Measurements from ENCODE around the gene DYRK2.

The DYRK2 gene

DNA sequence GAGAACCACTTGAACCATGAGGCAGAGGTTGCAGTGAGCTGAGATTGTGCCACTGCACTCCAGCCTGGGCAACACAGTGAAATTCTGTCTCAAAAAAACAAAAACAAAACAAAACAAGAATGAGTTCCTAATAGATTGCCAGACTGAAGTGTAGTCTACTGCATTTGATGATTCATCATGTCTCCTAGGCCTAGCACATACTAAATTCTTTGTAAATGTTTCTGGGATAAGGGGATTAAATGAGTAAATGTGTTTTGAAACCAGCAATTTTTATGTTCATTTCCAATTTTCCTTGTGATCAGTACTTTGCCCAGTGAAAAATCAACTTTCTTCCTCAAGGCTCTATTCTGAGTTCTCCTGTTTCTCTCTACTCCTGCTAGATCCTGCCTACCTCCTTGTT, 2.9 kb upstream of the DYRK2 start:
- no peak for DNase-seq (ENCODE audit: low read depth in 2 of 2)

- no peak for DNase-seq (ENCODE audit: low read depth in 2 of 2)
Observed at GRCh38 chr12:67646775-67647174, 1.8 kb upstream of the DYRK2 start.

DNA sequence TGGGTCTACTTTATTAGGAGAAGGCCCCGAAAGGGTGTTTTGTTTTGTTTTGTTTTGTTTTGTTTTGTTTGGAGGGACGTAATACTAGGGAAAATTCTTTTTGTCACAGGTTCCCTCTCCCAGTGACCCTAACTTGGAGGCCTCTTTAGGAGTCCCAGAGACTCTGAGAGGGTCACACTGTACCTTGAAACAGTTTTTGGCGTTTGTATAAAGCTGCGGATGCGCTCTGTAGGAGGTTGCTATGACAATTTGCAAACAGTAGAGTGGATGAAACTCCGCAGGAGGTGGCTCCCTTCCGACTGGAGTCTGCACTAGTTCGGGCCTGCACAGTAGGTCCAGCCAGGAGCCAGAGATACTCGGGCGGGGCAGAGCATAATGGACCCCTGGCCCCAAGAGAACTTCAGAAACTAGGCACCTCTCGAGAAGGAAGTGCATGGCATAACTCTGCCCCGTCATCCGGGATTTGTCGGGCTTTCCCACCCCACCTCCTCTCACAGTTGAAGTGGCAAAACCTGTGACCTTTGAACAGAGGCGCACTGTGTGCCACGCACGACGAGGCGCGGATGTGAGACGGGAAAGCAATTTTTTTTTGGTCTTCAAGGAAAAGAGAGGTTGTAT, 1.3 kb upstream of the DYRK2 start:
- DNase-seq (ENCODE audit: low read depth in 2 of 2), result no peak

DNA sequence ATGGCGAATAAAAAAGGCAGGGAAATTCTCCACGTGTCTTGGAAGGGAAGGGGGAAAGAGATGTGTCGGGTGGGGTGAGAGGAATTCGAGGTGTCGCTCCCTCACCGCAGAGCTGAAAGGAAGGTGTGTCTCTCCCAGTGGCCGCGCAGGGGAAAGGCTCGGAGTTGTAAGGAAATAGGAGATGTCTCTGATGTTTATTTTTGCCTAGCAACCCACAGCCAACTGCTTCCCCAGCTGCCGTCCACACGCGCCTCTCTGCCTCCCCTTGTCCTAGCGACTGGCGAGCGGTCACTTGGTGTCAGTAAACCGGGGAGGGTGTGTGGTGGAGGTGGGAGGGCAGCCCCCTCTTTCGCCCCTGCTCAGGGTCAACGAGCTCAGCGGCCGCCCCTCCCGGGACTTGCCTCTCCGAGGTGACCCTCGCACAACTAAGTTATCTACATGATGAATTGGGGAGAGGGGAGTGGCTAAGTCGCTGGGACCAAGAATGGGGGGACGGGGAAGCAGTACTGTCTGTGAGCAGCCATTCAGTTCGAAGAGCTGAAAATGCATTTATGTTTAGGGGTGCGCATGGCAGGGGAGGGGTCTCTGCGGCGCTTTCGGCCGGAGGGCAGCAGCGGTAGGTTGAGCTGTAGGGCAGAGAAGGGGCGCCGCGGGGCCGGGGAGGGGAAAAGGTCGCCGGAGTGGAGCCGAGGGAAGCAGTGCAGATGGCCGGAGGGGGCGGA, 585 bp upstream of the DYRK2 start:
- peak in 1 of 2 donors; percentile 25 for DNase-seq (ENCODE audit: low read depth in 2 of 2)

- peak in 1 of 2 donors; percentile 18 for DNase-seq (ENCODE audit: low read depth in 2 of 2)
Observed at GRCh38 chr12:67649261-67649569, 670 bp downstream of the DYRK2 start.

- DNase-seq (ENCODE audit: low read depth in 2 of 2), result peak; percentile 16 to 33
Observed at GRCh38 chr12:67649570-67650387, 1.2 kb downstream of the DYRK2 start.

DNA sequence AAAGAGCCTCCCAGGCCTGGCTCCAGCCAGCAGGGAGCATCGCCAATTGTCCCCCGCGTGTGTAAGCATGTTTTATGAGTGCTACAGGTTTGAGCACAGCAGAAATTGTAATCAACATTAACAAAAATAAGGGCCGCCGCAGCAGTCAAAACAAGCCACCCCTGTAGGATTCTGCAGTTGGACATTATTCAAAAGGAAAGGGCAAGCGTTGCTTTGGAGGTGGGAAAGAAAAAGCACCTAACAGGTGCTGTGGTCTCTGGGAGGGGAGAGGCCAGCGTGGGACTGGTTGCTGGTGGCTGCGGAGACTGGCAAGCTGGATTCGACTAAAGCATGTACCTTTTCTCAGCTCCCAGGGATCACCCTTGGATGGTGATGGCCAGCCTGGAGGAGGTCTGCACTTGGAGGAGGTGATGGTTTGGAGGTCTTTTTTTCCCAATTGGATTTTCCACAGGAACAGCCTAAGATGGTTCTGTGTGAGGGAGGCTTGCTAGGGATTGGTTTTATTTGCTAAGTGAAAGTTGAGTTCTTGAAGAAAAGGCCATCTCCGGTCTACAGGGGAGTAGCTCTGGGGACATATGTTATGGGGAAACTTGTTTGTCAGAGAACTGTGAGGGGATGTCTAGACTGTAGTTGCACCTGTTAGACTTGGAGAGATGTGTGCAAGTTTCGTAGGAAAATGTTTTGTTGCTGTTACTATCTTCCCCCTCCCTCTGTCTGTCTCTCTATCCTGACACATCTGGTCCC, 2.0 kb downstream of the DYRK2 start:
- DNase-seq (ENCODE audit: low read depth in 2 of 2), result no peak

DNA sequence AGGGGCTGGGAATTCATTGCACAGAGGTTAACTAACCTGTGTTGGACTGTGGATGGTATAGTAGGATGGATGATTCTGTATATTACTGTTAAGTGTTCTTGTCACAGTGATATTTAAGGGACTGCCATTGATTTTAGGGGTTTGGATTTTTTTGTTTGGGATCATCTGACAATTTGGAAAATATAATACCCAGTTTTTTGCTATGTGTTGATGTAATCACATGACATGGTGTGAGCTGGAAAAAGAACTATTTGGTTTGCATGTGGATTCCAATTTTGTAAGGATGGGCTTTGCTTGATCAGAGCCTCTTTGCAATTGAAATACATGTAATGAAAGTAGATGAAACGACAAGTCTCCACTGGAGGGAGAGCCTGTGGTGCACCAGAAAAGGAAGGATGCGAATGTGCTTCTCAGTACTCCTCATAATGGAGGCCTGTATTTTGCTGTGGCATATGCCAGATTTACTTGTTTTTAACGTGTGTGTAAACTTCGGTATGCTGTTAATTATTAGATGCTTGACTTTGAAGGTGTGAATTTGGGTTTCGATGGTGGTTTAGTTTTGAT, 2.7 kb downstream of the DYRK2 start:
- DNase-seq (ENCODE audit: low read depth in 2 of 2), result no peak

DNA sequence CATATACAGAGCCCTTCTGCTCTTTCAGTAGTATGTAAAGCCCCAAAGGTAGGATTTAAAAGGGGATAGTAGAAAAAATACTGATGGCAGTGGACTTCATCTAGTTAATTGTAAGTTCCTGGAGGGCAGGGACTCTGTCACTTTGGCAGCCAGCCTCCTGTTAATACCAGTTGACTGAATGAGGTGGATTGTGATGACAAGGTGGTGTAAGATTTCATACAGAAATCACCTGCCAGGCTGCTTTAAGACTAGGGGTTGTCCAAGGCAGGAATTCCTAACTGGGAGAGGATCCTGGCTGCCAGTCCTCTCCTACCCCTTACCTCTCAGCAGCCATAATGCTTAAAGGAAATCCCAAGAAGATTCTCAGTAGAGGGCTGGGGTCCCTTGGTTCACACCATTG, 7.3 kb downstream of the DYRK2 start:
- no peak for DNase-seq (ENCODE audit: low read depth in 2 of 2)

DNA sequence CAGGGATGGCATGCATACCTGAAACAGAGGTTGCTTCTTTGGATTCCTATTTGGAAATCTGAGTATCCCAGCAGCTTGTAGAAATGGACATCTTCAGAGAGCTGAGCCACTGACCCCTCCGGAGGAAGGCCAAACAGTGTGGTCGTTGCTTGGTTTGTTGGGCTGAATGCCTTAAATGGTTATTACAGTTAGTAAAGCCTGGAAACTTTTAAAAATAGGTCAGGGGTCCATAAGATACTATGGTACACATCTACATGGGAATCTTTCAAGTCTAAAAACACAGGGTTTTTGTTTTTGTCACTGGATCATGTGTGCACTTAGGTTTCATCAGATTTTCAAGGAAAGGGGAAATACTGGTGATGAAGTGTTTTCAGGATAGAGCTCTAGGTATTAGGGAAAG, 7.7 kb downstream of the DYRK2 start:
- DNase-seq (ENCODE audit: low read depth in 2 of 2), result no peak

GRCh38 chr12:67658486-67658885, 9.9 kb downstream of the DYRK2 start:
- DNase-seq (ENCODE audit: low read depth in 2 of 2), result no peak

GRCh38 chr12:67659292-67659691, 10.7 kb downstream of the DYRK2 start:
- DNase-seq (ENCODE audit: low read depth in 2 of 2), result no peak

- DNase-seq (ENCODE audit: low read depth in 2 of 2), result no peak
Observed at GRCh38 chr12:67661311-67662021, 12.9 kb downstream of the DYRK2 start.

DNA sequence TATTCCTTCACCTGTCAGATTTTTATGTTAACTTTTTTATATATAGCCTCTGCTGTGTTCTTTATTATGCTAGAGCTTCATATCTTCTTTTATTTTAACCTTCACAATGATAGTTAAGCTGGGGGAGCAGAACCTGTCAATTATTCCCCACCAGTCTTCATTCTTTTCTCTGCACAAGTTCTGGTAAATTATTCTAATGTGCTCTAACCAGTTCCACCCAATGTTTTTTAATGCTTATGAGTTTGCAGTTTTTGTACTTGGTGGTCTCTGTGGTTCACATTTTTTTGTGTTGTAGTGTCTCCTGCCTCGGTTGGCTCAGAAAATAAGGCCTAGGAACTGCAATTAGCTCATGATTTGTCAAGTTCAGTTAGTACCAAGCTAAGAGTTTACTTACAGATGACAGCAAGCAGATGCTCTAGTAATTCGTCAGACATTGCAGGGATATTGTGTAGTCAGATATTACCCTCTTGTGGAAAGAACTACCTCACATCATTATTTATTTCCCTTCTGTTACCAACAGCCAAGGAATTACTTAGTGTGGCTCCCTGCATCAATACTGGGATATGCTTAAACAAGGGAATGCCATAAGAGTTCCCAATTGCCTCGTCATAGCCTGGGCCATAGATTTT, 14.5 kb downstream of the DYRK2 start:
- no peak for DNase-seq (ENCODE audit: low read depth in 2 of 2)

DNA sequence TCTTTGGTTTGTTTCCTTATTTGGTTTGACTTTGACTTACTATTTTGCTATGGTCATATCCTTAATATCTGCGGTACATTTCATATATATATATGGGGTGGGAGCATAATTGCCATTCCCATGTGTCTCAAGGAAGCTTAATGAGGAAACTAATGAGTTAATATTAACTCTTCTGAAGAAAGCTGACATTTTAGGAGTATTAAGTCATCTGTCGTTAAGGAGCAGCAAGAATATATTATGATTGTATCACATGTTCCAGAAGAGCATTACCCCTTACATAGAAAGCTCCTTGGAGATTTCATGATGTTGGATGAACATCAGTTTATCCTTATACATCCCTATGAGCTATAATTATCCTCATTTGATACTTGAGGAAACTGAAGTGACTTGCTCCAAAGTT, 15.6 kb downstream of the DYRK2 start:
- DNase-seq (ENCODE audit: low read depth in 2 of 2), result no peak

GRCh38 chr12:67665679-67666078, 17.1 kb downstream of the DYRK2 start:
- no peak for DNase-seq (ENCODE audit: low read depth in 2 of 2)

DNA sequence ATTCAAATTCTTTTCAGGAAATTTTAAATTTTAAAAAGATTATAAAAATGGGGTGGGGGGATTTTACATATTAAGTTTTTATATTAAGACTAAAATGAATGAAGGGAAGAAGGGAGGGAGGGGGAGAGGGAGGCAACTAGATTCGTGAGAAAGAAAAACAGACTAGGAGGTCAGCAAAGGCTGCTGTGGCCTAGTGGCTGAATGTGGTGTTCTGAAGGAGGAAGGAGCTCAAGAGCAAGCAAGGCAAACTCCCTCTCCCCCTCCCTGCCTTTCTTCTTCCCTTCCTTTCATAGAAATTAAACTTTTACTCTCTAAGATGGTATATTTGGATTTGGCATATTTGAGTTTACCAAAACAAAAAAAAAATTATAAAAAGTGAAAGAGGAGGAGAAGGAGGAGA, 18.1 kb downstream of the DYRK2 start:
- DNase-seq (ENCODE audit: low read depth in 2 of 2), result no peak

DNA sequence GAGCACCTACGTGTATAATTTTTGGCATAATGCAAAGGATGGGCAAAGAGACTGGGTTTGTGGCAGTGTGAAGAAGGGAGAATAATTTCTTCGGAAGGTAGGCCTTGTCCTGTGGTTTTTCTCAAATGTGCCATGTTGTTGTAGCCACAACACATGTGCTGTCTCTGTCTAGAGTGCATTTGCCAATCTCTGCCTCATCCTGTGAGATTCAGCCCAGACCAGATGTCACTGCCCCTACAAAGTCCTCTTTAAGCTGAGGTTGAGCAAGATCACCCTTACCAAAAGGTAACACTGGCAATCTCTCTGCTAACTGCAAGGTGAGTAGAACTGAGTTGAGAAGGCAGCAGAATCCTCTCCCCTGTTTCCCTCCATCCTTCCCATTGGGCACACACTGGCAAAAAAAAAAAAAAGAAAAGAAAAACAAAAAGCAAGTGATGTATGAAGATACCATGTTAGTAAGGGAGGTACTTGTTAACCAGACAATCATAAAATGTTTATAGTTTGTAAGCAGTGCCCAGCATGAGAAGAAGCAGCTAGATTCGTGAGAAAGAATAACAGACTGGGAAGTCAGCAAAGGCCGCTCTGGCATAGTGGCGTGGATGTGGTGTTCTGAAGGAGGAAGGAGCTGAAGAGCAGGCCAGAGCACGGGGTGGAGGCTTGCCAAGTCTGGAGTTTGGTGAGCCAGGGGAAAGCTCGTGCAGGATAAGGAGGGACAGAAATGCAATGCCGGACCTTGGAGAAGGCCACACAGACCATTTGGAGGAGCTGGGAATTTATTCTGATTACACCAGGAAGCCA, 18.9 kb downstream of the DYRK2 start:
- DNase-seq (ENCODE audit: low read depth in 2 of 2), result no peak

GRCh38 chr12:67669217-67669933, 20.8 kb downstream of the DYRK2 start:
- no peak for DNase-seq (ENCODE audit: low read depth in 2 of 2)

Data from stimulated activated CD4-positive, alpha-beta T cell treated with anti-CD3 and anti-CD28 coated beads, Interleukin-1b, Interleukin-23, amount 100 ng/mL, for 4 hours (primary cell).